GM19468 (cell line): ENCODE data around the gene PTX4.

Source experiments
- ATAC-seq: cut with Tn5 transposase; IDR thresholded peaks from one replicate; pipeline ENCODE4 v1.9.1; 2021; ENCODE audit warnings: mild to moderate bottlenecking, moderate library complexity, moderate number of reproducible peaks; ENCODE audit not compliant: unreplicated experiment; ENCODE audit errors: extremely low read depth

Gene PTX4

GRCh38 chr16:1488619-1489018 is at the start of gene PTX4:
TSS of gene PTX4 (minus strand) at chr16:1488944. CDS start at chr16:1488909, 35 bp downstream.
- no peak for ATAC-seq

GRCh38 chr16:1537763-1538289 is 49.1 kb upstream of the PTX4 start:
- ATAC-seq = no peak

- ATAC-seq = no peak
These were observed 48.4 kb upstream of the PTX4 start for GRCh38 chr16:1537138-1537577.

- no peak for ATAC-seq
These were observed 47.9 kb upstream of the PTX4 start for GRCh38 chr16:1536601-1537000.

- ATAC-seq = no peak
These were observed 46.9 kb upstream of the PTX4 start for GRCh38 chr16:1535391-1536291.

GRCh38 chr16:1534021-1535020 is 45.6 kb upstream of the PTX4 start:
- no peak for ATAC-seq

GRCh38 chr16:1533443-1533951 is 44.8 kb upstream of the PTX4 start, which contains the start of gene TMEM204:
TSS of gene TMEM204 (plus strand) at chr16:1533666. CDS start at chr16:1534276, 610 bp downstream.
- ATAC-seq = no peak

GRCh38 chr16:1532771-1533170 is 44.0 kb upstream of the PTX4 start:
- ATAC-seq = no peak

- no peak for ATAC-seq
These were observed 43.5 kb upstream of the PTX4 start for GRCh38 chr16:1532081-1532760.

- no peak for ATAC-seq
These were observed 42.8 kb upstream of the PTX4 start for GRCh38 chr16:1531638-1531910.

GRCh38 chr16:1530883-1531637 is 42.3 kb upstream of the PTX4 start:
- ATAC-seq = no peak

- no peak for ATAC-seq
These were observed 41.7 kb upstream of the PTX4 start for GRCh38 chr16:1530349-1530882.

GRCh38 chr16:1528921-1529537 is 40.3 kb upstream of the PTX4 start:
- ATAC-seq = no peak

- ATAC-seq = no peak
These were observed 39.4 kb upstream of the PTX4 start for GRCh38 chr16:1527836-1528811.

GRCh38 chr16:1526608-1527555 is 38.1 kb upstream of the PTX4 start:
- ATAC-seq = no peak

- no peak for ATAC-seq
These were observed 37.3 kb upstream of the PTX4 start for GRCh38 chr16:1525871-1526607.
